ENCODE measurements around the gene JAM3.

DNA sequence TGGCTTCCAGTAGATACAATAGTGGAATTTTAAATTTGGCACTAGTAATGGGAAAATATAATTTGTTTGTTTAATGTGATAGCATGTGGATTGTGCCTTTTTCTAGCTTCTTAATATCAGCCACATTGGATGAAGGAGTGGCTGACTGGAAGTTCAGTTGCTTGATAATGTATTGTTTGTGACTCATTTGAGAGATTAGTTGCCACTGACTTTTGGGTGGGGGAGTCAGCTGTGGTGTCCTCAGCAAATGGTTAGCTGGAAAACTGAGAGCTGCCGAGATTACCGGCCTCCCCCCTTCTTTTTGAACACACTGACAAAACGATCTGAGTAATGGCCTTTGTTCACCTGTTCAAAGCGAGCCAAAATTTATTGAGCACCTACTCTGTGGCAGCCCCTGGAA lies 5.5 kb downstream of the JAM3 start:
- TF ChIP-seq ELF4 (IDR thresholded peaks at IDR 0.05) (no peak), SP1 (IDR thresholded peaks at IDR 0.05) (no peak), ARNT (IDR thresholded peaks at IDR 0.05) (no peak), ZNF384 (IDR thresholded peaks at IDR 0.05) (no peak), FOXM1 (IDR thresholded peaks at IDR 0.05; ENCODE audit: borderline replicate concordance) (no peak)
